Renal pelvis (tissue), 4 donors: Measurements from ENCODE around the gene S100A7A. TPM values are rescaled to one million over a fixed set of nuclear protein-coding genes. Genes with fewer than 3 reads are reported as not detected.
"Not testable (repeated sequence)": the region's sequence is repeated elsewhere in the genome, so short reads cannot be mapped to it uniquely, and the experiment has no call there.

Experiments
- DNase-seq: peaks from one replicate; pipeline ENCODE4 v3.0.0-alpha.2; 2013
- polyA plus RNA-seq, 3 donors: library from polyadenylated mRNA; unstranded; fragments of 120-200 nt; gene quantifications; one replicate each; pipeline ENCODE4 v1.2.1, GENCODE V29; 2013; ENCODE audit not compliant: insufficient read length in 3 of 3

S100A7A gene
- polyA plus RNA-seq, 3 donors: not detected

DNA sequence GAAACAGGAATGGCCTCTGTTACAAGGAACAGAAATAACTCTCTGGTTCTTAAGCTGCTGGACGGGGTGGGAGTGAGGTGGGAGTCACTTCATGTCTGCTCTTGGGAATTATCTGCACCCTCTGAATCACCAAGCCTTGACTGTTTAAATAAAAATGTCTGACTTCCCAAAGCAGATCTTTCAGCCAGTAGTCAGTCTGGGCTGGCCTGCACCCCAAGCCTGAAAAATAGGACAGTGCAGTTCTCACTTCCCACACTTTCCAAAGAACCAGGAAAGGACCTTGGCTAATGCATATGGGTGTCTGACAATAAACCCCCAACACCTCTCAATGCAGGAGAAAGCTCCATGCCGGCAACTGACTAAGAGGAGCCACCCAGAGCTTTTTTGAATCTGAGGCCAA, 43.3 kb downstream of the S100A7A start:
- DNase-seq: no peak

DNA sequence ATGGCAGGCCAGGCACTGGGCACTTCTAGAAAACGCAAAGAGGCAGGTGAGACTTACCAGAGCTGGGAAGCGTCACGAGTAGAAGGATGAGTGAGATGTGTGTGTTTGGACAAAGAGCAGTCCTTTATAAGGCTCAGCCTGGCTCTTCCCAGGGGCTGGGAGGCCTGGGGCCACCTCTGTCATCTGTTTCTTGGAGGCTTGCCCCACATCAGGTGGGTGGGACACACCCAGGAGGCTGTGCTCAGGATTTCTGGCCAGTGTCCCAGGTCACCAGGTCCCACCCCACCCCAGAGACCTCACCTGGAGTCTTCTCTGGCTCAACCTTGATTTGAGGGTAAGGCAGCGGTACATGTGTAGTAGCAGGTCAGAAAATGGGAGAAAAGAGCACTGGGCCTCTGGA, 44.2 kb downstream of the S100A7A start, which contains the start of gene S100A7:
Gene S100A7 (minus strand): TSS at position 101 of the 400 bp plus-strand sequence. CDS start 1,638 bp downstream, outside the sequence.
- no peak for DNase-seq

DNA sequence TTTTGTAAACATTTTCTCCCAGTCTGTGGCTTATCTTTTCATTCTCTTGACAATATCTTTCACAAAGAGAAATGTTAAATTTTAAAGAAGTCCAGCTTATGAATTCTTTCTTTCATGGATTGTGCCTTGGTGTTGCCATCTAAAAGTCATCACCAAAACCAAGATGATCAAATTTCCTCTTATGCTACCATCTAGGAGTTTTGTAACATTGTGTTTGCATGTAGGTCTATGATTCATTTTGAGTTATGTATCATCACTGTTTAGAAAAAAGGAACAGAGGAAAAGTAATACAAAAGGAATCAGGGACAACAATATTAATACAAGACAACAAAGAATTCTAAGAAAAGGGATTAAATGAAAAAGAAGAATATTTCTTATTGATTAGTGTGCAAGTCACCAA, 46.4 kb downstream of the S100A7A start:
- DNase-seq: not testable (repeated sequence)

DNA sequence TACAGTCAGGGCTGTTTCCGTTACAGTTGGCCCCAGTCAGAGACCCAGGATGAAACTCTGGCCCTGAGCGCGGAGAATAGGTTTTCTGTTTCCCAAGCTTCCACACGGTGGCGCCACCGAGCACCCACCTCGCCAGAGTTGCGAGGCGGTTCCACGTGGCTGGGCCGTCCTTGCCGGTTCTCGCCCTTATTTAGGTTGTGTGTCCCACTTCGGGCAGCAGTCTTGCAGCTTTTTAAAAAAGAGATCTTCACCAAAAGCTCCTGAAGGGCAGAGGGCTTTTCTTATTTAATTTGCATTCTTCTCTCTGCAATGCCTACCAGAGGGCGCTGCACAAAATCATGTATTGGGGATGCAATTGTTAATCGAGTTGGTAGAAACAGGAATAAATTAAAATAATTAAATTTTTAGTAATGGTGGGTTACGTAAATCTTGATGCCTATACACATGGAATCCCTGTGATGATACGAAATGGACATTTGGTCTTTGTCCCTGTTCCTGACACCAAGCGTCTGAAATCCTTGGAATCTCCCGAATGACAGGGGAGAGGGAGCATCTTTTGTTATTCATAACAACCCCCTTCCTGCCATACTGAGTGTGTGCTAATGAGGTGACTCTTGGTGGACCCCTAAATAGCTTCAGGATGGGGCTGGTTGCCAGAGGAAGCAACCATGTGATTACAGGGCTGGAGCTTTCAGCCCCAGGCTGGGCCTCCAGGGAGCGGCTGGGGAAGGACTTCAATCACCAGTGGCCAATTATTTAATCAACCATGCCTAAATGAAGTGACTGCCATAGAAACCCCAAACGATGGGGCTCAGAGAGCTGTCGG, 49.7 kb downstream of the S100A7A start:
- DNase-seq: no peak

DNA sequence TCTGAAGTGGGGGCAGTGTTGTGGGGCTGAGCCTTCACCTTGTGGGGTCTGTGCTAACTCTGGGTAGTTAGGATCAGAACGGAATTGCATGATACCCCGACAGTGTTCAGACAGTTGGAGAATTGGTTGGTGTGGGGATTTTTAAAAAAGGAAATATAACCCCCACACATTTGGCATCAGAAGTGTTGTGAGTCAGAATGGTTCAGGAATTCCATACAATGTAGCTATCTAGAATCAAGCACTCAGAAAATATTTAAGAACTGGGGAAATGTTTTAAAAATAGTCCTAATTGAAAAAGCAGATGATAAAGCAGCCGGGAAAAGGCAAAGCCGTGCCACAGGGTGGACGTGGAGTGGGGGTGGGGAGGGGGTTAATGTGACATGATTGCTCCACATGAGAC, 50.6 kb downstream of the S100A7A start:
- no peak for DNase-seq

DNA sequence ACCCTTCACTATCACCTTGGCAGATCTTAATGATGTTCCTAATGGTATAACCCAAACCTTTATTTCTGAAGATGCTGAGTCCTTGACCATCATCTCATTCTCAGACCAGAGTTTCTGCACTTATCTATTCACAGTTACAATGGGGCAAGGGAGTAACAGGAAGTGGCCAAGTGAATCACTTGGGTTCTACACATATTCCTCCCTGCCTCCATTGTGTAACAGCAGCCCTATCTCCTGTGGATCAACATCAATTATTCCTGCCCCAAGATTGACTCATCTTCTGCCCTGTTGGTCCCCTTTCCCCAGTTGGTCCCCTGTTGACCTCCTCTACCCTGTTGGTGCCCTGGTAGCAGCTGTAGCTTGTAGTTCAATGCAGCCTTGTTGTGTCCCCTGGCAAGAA, 54.4 kb downstream of the S100A7A start:
- DNase-seq: no peak

Other genes starting within 250 kb of the S100A7A start
- not detected for gene LELP1, start 213.1 kb upstream of the S100A7A start, polyA plus RNA-seq
- not detected for gene PRR9, start 198.9 kb upstream of the S100A7A start, polyA plus RNA-seq
- gene LORICRIN, start 156.8 kb upstream of the S100A7A start, polyA plus RNA-seq: under 1 TPM in 1 of 3 donors, not detected in 2; 0.07 TPM
- not detected for gene PGLYRP3, start 103.6 kb upstream of the S100A7A start, polyA plus RNA-seq
- gene PGLYRP4, start 67.7 kb upstream of the S100A7A start, polyA plus RNA-seq: not detected
- gene S100A9, start 58.7 kb upstream of the S100A7A start, polyA plus RNA-seq: 10 to 100 TPM in 2 of 3 donors, 1 to 10 TPM in 1; 9.1 to 27.1 (median 20.4) TPM
- 1 to 10 TPM; 1.1 to 2.5 (median 1.6) TPM for gene S100A12, start 40.9 kb upstream of the S100A7A start, polyA plus RNA-seq
- gene S100A8, start 25.4 kb upstream of the S100A7A start, polyA plus RNA-seq: 10 to 100 TPM in 2 of 3 donors, 1 to 10 TPM in 1; 5.3 to 17.8 (median 14.4) TPM
- gene S100A7, start 44.1 kb downstream of the S100A7A start, polyA plus RNA-seq: under 1 TPM in 1 of 3 donors, not detected in 2; 0.98 TPM
- 100 to 1,000 TPM; 208 to 240 (median 221) TPM for gene S100A6, start 119.5 kb downstream of the S100A7A start, polyA plus RNA-seq
- 1 to 10 TPM; 1.1 to 1.4 (median 1.2) TPM for gene S100A5, start 124.4 kb downstream of the S100A7A start, polyA plus RNA-seq
- 10 to 100 TPM; 31.7 to 34.9 (median 31.7) TPM for gene S100A4, start 129.3 kb downstream of the S100A7A start, polyA plus RNA-seq
- gene S100A3, start 132.7 kb downstream of the S100A7A start, polyA plus RNA-seq: under 1 TPM in 1 of 3 donors, not detected in 2; 0.19 TPM
- gene S100A2, start 149.3 kb downstream of the S100A7A start, polyA plus RNA-seq: 1 to 10 TPM; 5.8 to 7.9 (median 6.8) TPM
- gene S100A16, start 196.6 kb downstream of the S100A7A start, polyA plus RNA-seq: 100 to 1,000 TPM; 108 to 123 (median 116) TPM
- gene S100A14, start 199.8 kb downstream of the S100A7A start, polyA plus RNA-seq: 10 to 100 TPM; 17.2 to 19.6 (median 18.9) TPM
- gene S100A13, start 211.0 kb downstream of the S100A7A start, polyA plus RNA-seq: 100 to 1,000 TPM; 164 to 188 (median 168) TPM
- 10 to 100 TPM; 21.0 to 29.1 (median 26.7) TPM for gene S100A1, start 211.9 kb downstream of the S100A7A start, polyA plus RNA-seq
- gene CHTOP, start 217.5 kb downstream of the S100A7A start, polyA plus RNA-seq: 100 to 1,000 TPM; 118 to 155 (median 145) TPM
- 10 to 100 TPM; 55.1 to 57.5 (median 56.7) TPM for gene SNAPIN, start 242.2 kb downstream of the S100A7A start, polyA plus RNA-seq